Measurements from ENCODE around the gene ALPG.
"Not testable (repeated sequence)": the region's sequence is repeated elsewhere in the genome, so short reads cannot be mapped to it uniquely, and the experiment has no call there.

ALPG gene

GRCh38 chr2:232377319-232377718 is 29.3 kb upstream of the ALPG start:
- no peak for TF ChIP-seq CTCF (IDR thresholded peaks at IDR 0.05; ENCODE audit: low read depth, low read length)
- Histone ChIP-seq H3K27me3 (ENCODE audit: insufficient read depth, low read depth, severe bottlenecking) (no peaks in the 10 kb centered on the region), H3K9me3 (ENCODE audit: severe bottlenecking) (no peaks in the 10 kb centered on the region), H3K36me3 (no peaks in the 10 kb centered on the region), H3K4me3 (ENCODE audit: low read depth, low read length) (no peak overlapping the region), H3K27ac (no peak overlapping the region)
- no peak for DNase-seq

GRCh38 chr2:232377841-232378734 is 28.6 kb upstream of the ALPG start:
- H3K27me3 ChIP-seq (ENCODE audit: insufficient read depth, low read depth, severe bottlenecking): no peaks in the 10 kb centered on the region
- no peak overlapping the region for H3K27ac ChIP-seq
- H3K36me3 ChIP-seq: no peaks in the 10 kb centered on the region
- no peak for TF ChIP-seq CTCF (IDR thresholded peaks at IDR 0.05; ENCODE audit: low read depth, low read length)
- DNase-seq: no peak
- no peak overlapping the region for H3K4me3 ChIP-seq (ENCODE audit: low read depth, low read length)
- no peaks in the 10 kb centered on the region for H3K9me3 ChIP-seq (ENCODE audit: severe bottlenecking)

DNA sequence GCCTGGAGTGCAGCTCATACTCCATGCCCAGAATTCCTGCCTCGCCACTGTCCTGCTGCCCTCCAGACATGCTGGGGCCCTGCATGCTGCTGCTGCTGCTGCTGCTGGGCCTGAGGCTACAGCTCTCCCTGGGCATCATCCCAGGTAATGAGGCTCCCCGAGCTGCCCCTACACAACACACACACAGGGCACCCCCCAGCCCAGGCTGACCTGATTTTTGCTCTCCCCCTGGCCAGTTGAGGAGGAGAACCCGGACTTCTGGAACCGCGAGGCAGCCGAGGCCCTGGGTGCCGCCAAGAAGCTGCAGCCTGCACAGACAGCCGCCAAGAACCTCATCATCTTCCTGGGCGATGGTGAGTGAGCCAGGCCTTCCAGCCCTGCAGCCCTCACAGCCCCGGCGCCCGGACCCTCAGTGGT is 27.9 kb upstream of the ALPG start, which contains the start of gene ALPP:
TSS of gene ALPP (plus strand) at position 17 of the 417 bp plus-strand sequence. CDS start at position 69, 52 bp downstream.
- H3K36me3 ChIP-seq; H3K4me3 ChIP-seq (ENCODE audit: low read depth, low read length); H3K27ac ChIP-seq; H3K9me3 ChIP-seq (ENCODE audit: severe bottlenecking); H3K27me3 ChIP-seq (ENCODE audit: insufficient read depth, low read depth, severe bottlenecking); DNase-seq: not testable (repeated sequence)

- not testable (repeated sequence) for H3K9me3 ChIP-seq (ENCODE audit: severe bottlenecking); H3K36me3 ChIP-seq; H3K27ac ChIP-seq; DNase-seq; H3K27me3 ChIP-seq (ENCODE audit: insufficient read depth, low read depth, severe bottlenecking); H3K4me3 ChIP-seq (ENCODE audit: low read depth, low read length)
These were observed 26.7 kb upstream of the ALPG start for GRCh38 chr2:232379610-232380590.

DNA sequence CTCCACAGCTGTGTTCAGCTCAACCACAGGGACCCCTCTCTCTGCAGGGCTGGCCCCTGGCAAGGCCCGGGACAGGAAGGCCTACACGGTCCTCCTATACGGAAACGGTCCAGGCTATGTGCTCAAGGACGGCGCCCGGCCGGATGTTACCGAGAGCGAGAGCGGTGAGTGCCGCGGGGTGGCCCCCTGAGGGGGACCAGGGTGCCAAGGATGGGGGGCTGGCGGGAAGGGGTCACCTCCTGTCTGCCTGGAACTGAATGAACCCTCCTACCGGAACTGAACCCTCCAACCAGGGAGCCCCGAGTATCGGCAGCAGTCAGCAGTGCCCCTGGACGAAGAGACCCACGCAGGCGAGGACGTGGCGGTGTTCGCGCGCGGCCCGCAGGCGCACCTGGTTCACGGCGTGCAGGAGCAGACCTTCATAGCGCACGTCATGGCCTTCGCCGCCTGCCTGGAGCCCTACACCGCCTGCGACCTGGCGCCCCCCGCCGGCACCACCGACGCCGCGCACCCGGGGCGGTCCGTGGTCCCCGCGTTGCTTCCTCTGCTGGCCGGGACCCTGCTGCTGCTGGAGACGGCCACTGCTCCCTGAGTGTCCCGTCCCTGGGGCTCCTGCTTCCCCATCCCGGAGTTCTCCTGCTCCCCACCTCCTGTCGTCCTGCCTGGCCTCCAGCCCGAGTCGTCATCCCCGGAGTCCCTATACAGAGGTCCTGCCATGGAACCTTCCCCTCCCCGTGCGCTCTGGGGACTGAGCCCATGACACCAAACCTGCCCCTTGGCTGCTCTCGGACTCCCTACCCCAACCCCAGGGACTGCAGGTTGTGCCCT is 25.2 kb upstream of the ALPG start:
- peaks cover 11% of the 10 kb centered on the region for H3K27me3 ChIP-seq (ENCODE audit: insufficient read depth, low read depth, severe bottlenecking)
- not testable (repeated sequence) for H3K9me3 ChIP-seq (ENCODE audit: severe bottlenecking); DNase-seq; H3K27ac ChIP-seq; H3K4me3 ChIP-seq (ENCODE audit: low read depth, low read length); H3K36me3 ChIP-seq

GRCh38 chr2:232382331-232383225 is 24.1 kb upstream of the ALPG start:
- Histone ChIP-seq H3K4me3 (ENCODE audit: low read depth, low read length) (no peak overlapping the region), H3K9me3 (ENCODE audit: severe bottlenecking) (peaks cover 3% of the 10 kb centered on the region), H3K27me3 (ENCODE audit: insufficient read depth, low read depth, severe bottlenecking) (peaks cover 23% of the 10 kb centered on the region), H3K27ac (no peak overlapping the region), H3K36me3 (no peaks in the 10 kb centered on the region)
- DNase-seq: no peak
- TF ChIP-seq CTCF (IDR thresholded peaks at IDR 0.05; ENCODE audit: low read depth, low read length): no peak
